Left ventricle myocardium inferior (tissue), 1 donor: Measurements from ENCODE around the gene CIAPIN1. TPM values are rescaled to one million over a fixed set of nuclear protein-coding genes. Genes with fewer than 3 reads are reported as not detected.

Experiments used
- DNase-seq: peaks from one replicate; pipeline ENCODE4 v3.0.0-alpha.2; 2020
- H3K27ac ChIP-seq: fragments of 200-600 bp; replicated peaks from 2 replicates; pipeline ENCODE4 v1.8.0; 2021
- H3K27me3 ChIP-seq: fragments of 200-600 bp; 2 replicates; pipeline ENCODE4 v1.8.0; 2021; ENCODE audit warnings: low read depth
- H3K36me3 ChIP-seq: fragments of 200-600 bp; 2 replicates; pipeline ENCODE4 v1.8.0; 2021
- H3K4me1 ChIP-seq: fragments of 200-600 bp; 2 replicates; pipeline ENCODE4 v1.8.0; 2021
- H3K4me3 ChIP-seq: fragments of 200-600 bp; 2 replicates; pipeline ENCODE4 v1.8.0; 2021; ENCODE audit warnings: mild to moderate bottlenecking, moderate library complexity
- H3K9me3 ChIP-seq: fragments of 200-600 bp; replicated peaks from 2 replicates; pipeline ENCODE4 v1.8.0; 2021
- CTCF ChIP-seq: fragments of 200-600 bp; IDR thresholded peaks from 2 replicates; pipeline ENCODE4 v1.8.0; 2021; ENCODE audit warnings: antibody characterized with exemption, mild to moderate bottlenecking, borderline replicate concordance
- intact Hi-C: fragments of 100-400 bp; cut with micrococcal nuclease; formaldehyde crosslinking; loops from one replicate; pipeline ENCODE4 v1.11.0; 2022
- long read RNA-seq: library from polyadenylated mRNA; unstranded; transcript quantifications from one replicate; pipeline ENCODE4 v2.0.0, GENCODE V29; 2021
- total RNA-seq: library from RNA; stranded (reverse); fragmentation: NEBNext Ultra II Directional; extraction: Animal tissue kit (Norgen Biotek cat#: 25700); gene quantifications from one replicate; pipeline ENCODE4 v1.2.1, GENCODE V29; 2021
- donor health status: DM: no; HTN: yes; CAD: no; lungs with severe emphysema.

CIAPIN1 gene
- 43.2 TPM for total RNA-seq
- long read RNA-seq, transcript CIAPIN1-201 (9 exons, 2,182 nt) = major isoform, 74 of 104 reads
- long read RNA-seq, transcript CIAPIN1-213 (8 exons, 1,559 nt) = minor isoform, 6 of 104 reads
- long read RNA-seq, transcript CIAPIN1-209 (9 exons, 2,016 nt) = minor isoform, 10 of 104 reads
- long read RNA-seq, partial matches to known transcripts = 11 of 104 reads
- long read RNA-seq, other reads (novel, unspliced or antisense) = 3 of 104 reads

- Histone ChIP-seq H3K9me3 (no peaks in the 10 kb centered on the region), H3K27ac (peak within 1 kb of the TSS; percentile 98), H3K27me3 (no peaks in the 10 kb centered on the region), H3K36me3 (peaks cover 17% of the 10 kb centered on the region), H3K4me3 (peak within 1 kb of the TSS; percentile 98), H3K4me1 (peaks cover 63% of the 10 kb centered on the region)
- peak; percentile 96 for DNase-seq
- intact Hi-C loops = no loop called here
- no peak for TF ChIP-seq CTCF
Observed at GRCh38 chr16:57447186-57447962, at the start of gene CIAPIN1, which contains the start of gene COQ9. Gene CIAPIN1, minus strand, starts transcription at chr16:57447385. Its CDS starts 6,457 bp downstream, at chr16:57440928. Gene COQ9, plus strand, starts transcription at chr16:57447479. Its CDS starts 27 bp downstream, at chr16:57447506.

GRCh38 chr16:57493767-57494166 lies 46.6 kb upstream of the CIAPIN1 start:
- DNase-seq = no peak
- no peak overlapping the region for H3K27ac ChIP-seq
- no peak for TF ChIP-seq CTCF
- H3K9me3 ChIP-seq = no peaks in the 10 kb centered on the region
- no peaks in the 10 kb centered on the region for H3K27me3 ChIP-seq
- H3K4me1 ChIP-seq = no peaks in the 10 kb centered on the region
- intact Hi-C loops = no loop called here
- no peaks in the 10 kb centered on the region for H3K36me3 ChIP-seq
- no peak overlapping the region for H3K4me3 ChIP-seq

GRCh38 chr16:57489229-57489628 lies 42.0 kb upstream of the CIAPIN1 start:
- H3K4me3 ChIP-seq = no peak overlapping the region
- peak; percentile 2 for DNase-seq
- H3K27me3 ChIP-seq = no peaks in the 10 kb centered on the region
- H3K27ac ChIP-seq = no peak overlapping the region
- no peaks in the 10 kb centered on the region for H3K36me3 ChIP-seq
- intact Hi-C loops = no loop called here
- no peak for TF ChIP-seq CTCF
- H3K9me3 ChIP-seq = no peaks in the 10 kb centered on the region
- H3K4me1 ChIP-seq = peaks cover 27% of the 10 kb centered on the region

- DNase-seq = no peak
- Histone ChIP-seq H3K9me3 (no peaks in the 10 kb centered on the region), H3K4me3 (peak overlapping the region; percentile 80), H3K4me1 (peaks cover 27% of the 10 kb centered on the region), H3K27me3 (no peaks in the 10 kb centered on the region), H3K27ac (peak overlapping the region; percentile 75), H3K36me3 (no peaks in the 10 kb centered on the region)
- TF ChIP-seq CTCF = no peak
- intact Hi-C loops = no loop called here
Observed at GRCh38 chr16:57486858-57487834, 40.0 kb upstream of the CIAPIN1 start.
